Fibroblast of villous mesenchyme (primary cell): ENCODE results near the gene FBXL2. TPM values are rescaled to one million over a fixed set of nuclear protein-coding genes. Genes with fewer than 3 reads are reported as not detected.
A peak's percentile ranks its signal among the peaks of the same experiment; 100 is the strongest.

Source experiments
- DNase-seq: peaks from one replicate; pipeline ENCODE4 v3.0.0-alpha.2; 2010; ENCODE audit warnings: low read depth
- H3K4me3 ChIP-seq: 2 replicates; pipeline ENCODE4 v1.5.1; 2011; ENCODE audit warnings: low read depth, mild to moderate bottlenecking, low read length
- CTCF ChIP-seq: IDR thresholded peaks from 2 replicates; pipeline ENCODE4 v1.5.1; 2012; ENCODE audit warnings: low read depth, mild to moderate bottlenecking, low read length; ENCODE audit not compliant: insufficient read depth
- total RNA-seq: library from RNA; depleted of rRNA; stranded (reverse); fragments of >200 nt; gene quantifications from 2 replicates; pipeline ENCODE4 v1.2.3, GENCODE V29; 2012

FBXL2 gene
- total RNA-seq, 1 donor: 16.8 TPM

GRCh38 chr3:33389908-33390307 lies 112.7 kb downstream of the FBXL2 start:
- no peak overlapping the region for H3K4me3 ChIP-seq
- DNase-seq: no peak
- no peak for TF ChIP-seq CTCF

DNA sequence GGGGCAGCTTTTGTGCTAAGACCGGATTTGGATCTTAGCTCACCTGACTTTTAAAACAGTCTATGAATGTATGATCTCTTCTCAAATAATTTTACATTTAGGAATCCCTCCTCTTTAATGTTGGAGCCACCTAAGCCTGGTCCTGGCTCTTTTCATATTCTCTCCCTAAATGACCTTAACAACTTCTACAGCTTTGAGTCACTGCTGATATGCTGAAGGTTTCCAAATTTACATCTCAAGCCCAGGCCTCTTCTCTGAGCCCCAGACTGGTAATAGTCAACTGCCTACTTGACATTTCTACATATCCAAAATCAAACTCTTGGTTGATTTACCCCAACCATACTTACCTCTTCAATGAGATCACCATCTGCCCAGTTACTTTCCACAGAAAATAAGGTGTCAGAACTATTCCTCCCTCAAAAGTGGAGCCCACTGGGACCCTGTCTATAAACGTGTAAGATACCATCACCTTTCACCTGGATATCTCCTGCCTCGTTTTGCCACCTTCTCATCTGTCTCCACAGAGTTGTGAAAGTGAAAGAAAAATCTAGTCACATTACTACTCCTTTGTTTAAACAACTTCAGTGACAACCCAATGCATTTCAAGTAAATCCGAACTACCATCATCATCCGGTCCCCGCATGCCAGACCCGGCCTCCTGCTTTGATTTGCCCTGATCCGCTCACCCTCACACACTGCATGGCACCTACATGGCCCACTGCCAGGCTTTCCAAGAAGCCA lies 114.2 kb downstream of the FBXL2 start:
- TF ChIP-seq CTCF: no peak
- H3K4me3 ChIP-seq: no peak overlapping the region
- DNase-seq: no peak

DNA sequence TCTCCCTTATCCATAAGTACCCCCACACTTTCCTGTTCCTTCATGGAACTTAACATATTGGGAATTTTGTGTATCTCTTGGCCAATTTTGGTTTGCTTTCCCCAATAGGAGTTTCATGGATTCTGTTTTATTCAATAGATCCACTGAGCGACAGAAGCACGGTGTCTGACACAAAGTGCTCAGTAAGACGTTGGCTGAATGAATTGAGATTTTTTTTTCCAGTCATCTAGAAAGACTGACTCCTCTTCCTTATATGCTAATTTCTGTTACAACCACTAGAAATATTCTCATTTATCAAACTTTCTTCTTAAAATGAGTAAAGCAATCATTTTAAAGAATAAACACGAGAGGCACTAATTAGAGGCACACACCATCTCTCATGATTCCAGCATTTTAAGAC lies 114.9 kb downstream of the FBXL2 start:
- no peak overlapping the region for H3K4me3 ChIP-seq
- DNase-seq: no peak
- no peak for TF ChIP-seq CTCF

DNA sequence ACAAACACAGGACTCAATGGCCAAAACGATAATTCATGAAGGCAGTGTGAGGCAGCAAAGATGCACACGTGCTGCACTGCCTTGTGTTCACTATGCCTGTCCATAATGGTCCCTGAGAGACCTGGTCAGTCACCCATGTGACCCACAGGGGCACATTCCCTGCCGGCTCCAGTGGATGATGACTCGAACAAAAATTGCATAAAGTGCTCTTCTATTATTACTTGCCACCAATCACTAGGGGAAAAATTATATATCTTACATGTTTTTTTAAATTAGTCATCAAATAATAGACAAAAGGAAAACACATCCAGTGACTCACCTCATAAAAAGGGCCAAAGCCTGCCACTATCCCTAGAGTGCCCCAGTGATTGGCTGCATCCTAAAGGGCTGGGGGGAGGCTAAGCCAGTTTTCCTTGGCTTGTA lies 115.5 kb downstream of the FBXL2 start:
- H3K4me3 ChIP-seq: no peak overlapping the region
- DNase-seq: peak; percentile 74
- no peak for TF ChIP-seq CTCF

GRCh38 chr3:33394403-33395054 lies 117.3 kb downstream of the FBXL2 start:
- DNase-seq: peak; percentile 33
- TF ChIP-seq CTCF: no peak
- no peak overlapping the region for H3K4me3 ChIP-seq

- TF ChIP-seq CTCF: no peak
- H3K4me3 ChIP-seq: no peak overlapping the region
- DNase-seq: no peak
These were observed 118.7 kb downstream of the FBXL2 start for GRCh38 chr3:33395900-33396299.

- no peak for TF ChIP-seq CTCF
- H3K4me3 ChIP-seq: no peak overlapping the region
- no peak for DNase-seq
These were observed 121.2 kb downstream of the FBXL2 start for GRCh38 chr3:33398410-33398809.
